Esophagus squamous epithelium (tissue), 4 donors: ENCODE results near the gene CCDC92.

ENCODE experiments used
- POLR2A ChIP-seq, 4 donors: fragments of 450-650 bp; IDR thresholded peaks; one replicate each; pipeline ENCODE4 v1.6.1; 2017; ENCODE audit warnings: antibody characterized with exemption in 4 of 4, mild to moderate bottlenecking in 4 of 4, moderate library complexity in 3 of 4
- TF ChIP-seq, protein P1 (sequence below), 6 experiments: fragments of 450-650 bp in 4 of 6; fragments of 200-600 bp in 2 of 6; sonication (generic) in 2 of 6; IDR thresholded peaks; one replicate each; pipeline ENCODE4 v1.5.1; 2016 to 2019; ENCODE audit warnings: antibody characterized with exemption in 6 of 6, mild to moderate bottlenecking in 4 of 6, moderate library complexity in 4 of 6

DNA sequence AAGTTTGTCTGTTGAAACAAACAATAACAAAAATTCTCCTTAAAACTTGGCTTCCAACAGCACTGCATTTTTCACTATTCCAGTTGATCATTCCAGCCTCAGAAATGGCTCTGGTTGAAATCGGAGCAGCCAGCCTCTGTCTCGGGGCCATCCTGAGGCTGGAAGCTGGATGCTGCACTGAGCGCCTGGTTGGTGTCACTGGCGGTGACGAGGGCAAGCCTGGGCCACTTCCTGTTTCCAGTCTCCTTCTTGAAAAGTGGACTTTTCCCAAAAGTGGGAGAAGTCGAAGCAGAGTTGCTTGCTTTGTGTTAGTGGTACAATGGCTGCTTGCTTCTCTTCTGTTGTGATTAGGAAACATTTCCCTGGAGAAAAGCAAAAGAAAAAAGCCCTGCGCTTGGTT lies 48.7 kb downstream of the CCDC92 start:
- TF ChIP-seq, protein P1, sequence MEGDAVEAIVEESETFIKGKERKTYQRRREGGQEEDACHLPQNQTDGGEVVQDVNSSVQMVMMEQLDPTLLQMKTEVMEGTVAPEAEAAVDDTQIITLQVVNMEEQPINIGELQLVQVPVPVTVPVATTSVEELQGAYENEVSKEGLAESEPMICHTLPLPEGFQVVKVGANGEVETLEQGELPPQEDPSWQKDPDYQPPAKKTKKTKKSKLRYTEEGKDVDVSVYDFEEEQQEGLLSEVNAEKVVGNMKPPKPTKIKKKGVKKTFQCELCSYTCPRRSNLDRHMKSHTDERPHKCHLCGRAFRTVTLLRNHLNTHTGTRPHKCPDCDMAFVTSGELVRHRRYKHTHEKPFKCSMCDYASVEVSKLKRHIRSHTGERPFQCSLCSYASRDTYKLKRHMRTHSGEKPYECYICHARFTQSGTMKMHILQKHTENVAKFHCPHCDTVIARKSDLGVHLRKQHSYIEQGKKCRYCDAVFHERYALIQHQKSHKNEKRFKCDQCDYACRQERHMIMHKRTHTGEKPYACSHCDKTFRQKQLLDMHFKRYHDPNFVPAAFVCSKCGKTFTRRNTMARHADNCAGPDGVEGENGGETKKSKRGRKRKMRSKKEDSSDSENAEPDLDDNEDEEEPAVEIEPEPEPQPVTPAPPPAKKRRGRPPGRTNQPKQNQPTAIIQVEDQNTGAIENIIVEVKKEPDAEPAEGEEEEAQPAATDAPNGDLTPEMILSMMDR (IDR thresholded peaks at IDR 0.05): no peak
- no peak for TF ChIP-seq POLR2A (IDR thresholded peaks at IDR 0.05)
